Measurements from ENCODE around the gene SLC33A1.
A peak's percentile ranks its signal among the peaks of the same experiment; 100 is the strongest.

SLC33A1 gene

DNA sequence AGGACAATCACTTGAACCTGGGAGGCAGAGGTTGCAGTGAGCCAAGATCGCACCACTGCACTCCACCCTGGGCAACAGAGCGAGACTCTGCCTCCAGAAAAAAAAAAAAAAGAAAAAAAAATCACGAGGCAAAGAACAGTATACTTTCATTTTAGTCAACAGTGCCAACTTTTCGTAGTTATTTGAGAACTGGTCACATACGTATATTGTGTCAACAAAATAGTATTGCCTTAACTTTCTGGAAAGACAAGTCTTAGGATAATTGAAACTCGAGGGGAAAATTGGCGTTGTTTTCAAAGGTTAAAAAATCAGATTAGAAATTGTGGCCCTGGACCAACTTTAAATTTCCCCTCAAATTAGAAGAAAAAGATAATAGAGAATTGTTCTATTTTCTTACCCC lies 30.1 kb upstream of the SLC33A1 start:
- Histone ChIP-seq H3K27ac (no peak overlapping the region), H3K4me1 (ENCODE audit: low read depth, poor library complexity, severe bottlenecking) (peaks cover 30% of the 10 kb centered on the region), H3K4me3 (IDR thresholded peaks at IDR 0.05; ENCODE audit: insufficient read depth, low read depth, low read length) (no peak overlapping the region), H3K9ac (no peak overlapping the region), H3K36me3 (ENCODE audit: insufficient read depth) (no peaks in the 10 kb centered on the region), H3K79me2 (ENCODE audit: insufficient read depth, low read depth) (peaks cover 98% of the 10 kb centered on the region), H2AFZ (ENCODE audit: low read depth) (no peak overlapping the region), H4K20me1 (ENCODE audit: insufficient read depth) (peaks cover 46% of the 10 kb centered on the region), H3K4me2 (no peak overlapping the region), H3K27me3 (ENCODE audit: insufficient read depth, low read depth) (no peaks in the 10 kb centered on the region)
- TF ChIP-seq CTCF (conservative IDR thresholded peaks at IDR 0.05; ENCODE audit: low read depth, low read length) = no peak

- H3K79me2 ChIP-seq (ENCODE audit: insufficient read depth, low read depth) = peaks cover 100% of the 10 kb centered on the region
- no peak overlapping the region for H3K9ac ChIP-seq
- no peak for TF ChIP-seq CTCF (conservative IDR thresholded peaks at IDR 0.05; ENCODE audit: low read depth, low read length)
- H3K4me3 ChIP-seq (IDR thresholded peaks at IDR 0.05; ENCODE audit: insufficient read depth, low read depth, low read length) = no peak overlapping the region
- no peak overlapping the region for H2AFZ ChIP-seq (ENCODE audit: low read depth)
- no peaks in the 10 kb centered on the region for H3K27me3 ChIP-seq (ENCODE audit: insufficient read depth, low read depth)
- no peak overlapping the region for H3K27ac ChIP-seq
- H4K20me1 ChIP-seq (ENCODE audit: insufficient read depth) = peaks cover 44% of the 10 kb centered on the region
- H3K4me1 ChIP-seq (ENCODE audit: low read depth, poor library complexity, severe bottlenecking) = peaks cover 27% of the 10 kb centered on the region
- H3K36me3 ChIP-seq (ENCODE audit: insufficient read depth) = no peaks in the 10 kb centered on the region
- peak overlapping the region; percentile 2; the same call in 1 of the 2 replicates for H3K4me2 ChIP-seq
Measured at GRCh38 chr3:155880286-155880685, 26.1 kb upstream of the SLC33A1 start.

- H3K27ac ChIP-seq = no peak overlapping the region
- peaks cover 32% of the 10 kb centered on the region for H3K4me1 ChIP-seq (ENCODE audit: low read depth, poor library complexity, severe bottlenecking)
- no peaks in the 10 kb centered on the region for H3K36me3 ChIP-seq (ENCODE audit: insufficient read depth)
- no peak overlapping the region for H2AFZ ChIP-seq (ENCODE audit: low read depth)
- no peak overlapping the region for H3K4me2 ChIP-seq
- H3K79me2 ChIP-seq (ENCODE audit: insufficient read depth, low read depth) = peaks cover 100% of the 10 kb centered on the region
- no peaks in the 10 kb centered on the region for H3K27me3 ChIP-seq (ENCODE audit: insufficient read depth, low read depth)
- H3K4me3 ChIP-seq (IDR thresholded peaks at IDR 0.05; ENCODE audit: insufficient read depth, low read depth, low read length) = no peak overlapping the region
- peaks cover 69% of the 10 kb centered on the region for H4K20me1 ChIP-seq (ENCODE audit: insufficient read depth)
- TF ChIP-seq CTCF (conservative IDR thresholded peaks at IDR 0.05; ENCODE audit: low read depth, low read length) = no peak
- H3K9ac ChIP-seq = no peak overlapping the region
Measured at GRCh38 chr3:155876503-155876902, 22.3 kb upstream of the SLC33A1 start.

- H3K9ac ChIP-seq = no peak overlapping the region
- H3K79me2 ChIP-seq (ENCODE audit: insufficient read depth, low read depth) = peaks cover 99% of the 10 kb centered on the region
- no peak overlapping the region for H3K4me3 ChIP-seq (IDR thresholded peaks at IDR 0.05; ENCODE audit: insufficient read depth, low read depth, low read length)
- no peak overlapping the region for H3K27ac ChIP-seq
- no peaks in the 10 kb centered on the region for H3K36me3 ChIP-seq (ENCODE audit: insufficient read depth)
- peaks cover 69% of the 10 kb centered on the region for H4K20me1 ChIP-seq (ENCODE audit: insufficient read depth)
- H3K4me1 ChIP-seq (ENCODE audit: low read depth, poor library complexity, severe bottlenecking) = peaks cover 32% of the 10 kb centered on the region
- H3K4me2 ChIP-seq = no peak overlapping the region
- no peak overlapping the region for H2AFZ ChIP-seq (ENCODE audit: low read depth)
- no peaks in the 10 kb centered on the region for H3K27me3 ChIP-seq (ENCODE audit: insufficient read depth, low read depth)
- no peak for TF ChIP-seq CTCF (conservative IDR thresholded peaks at IDR 0.05; ENCODE audit: low read depth, low read length)
Measured at GRCh38 chr3:155876037-155876436, 21.8 kb upstream of the SLC33A1 start.

All from KMS-11 (cell line).